ENCODE results near the gene PFN4. TPM values are rescaled to one million over a fixed set of nuclear protein-coding genes. Genes with fewer than 3 reads are reported as not detected.
"Not testable (repeated sequence)": the region's sequence is repeated elsewhere in the genome, so short reads cannot be mapped to it uniquely, and the experiment has no call there.

Gene PFN4, protein sequence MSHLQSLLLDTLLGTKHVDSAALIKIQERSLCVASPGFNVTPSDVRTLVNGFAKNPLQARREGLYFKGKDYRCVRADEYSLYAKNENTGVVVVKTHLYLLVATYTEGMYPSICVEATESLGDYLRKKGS
- total RNA-seq: not detected

DNA sequence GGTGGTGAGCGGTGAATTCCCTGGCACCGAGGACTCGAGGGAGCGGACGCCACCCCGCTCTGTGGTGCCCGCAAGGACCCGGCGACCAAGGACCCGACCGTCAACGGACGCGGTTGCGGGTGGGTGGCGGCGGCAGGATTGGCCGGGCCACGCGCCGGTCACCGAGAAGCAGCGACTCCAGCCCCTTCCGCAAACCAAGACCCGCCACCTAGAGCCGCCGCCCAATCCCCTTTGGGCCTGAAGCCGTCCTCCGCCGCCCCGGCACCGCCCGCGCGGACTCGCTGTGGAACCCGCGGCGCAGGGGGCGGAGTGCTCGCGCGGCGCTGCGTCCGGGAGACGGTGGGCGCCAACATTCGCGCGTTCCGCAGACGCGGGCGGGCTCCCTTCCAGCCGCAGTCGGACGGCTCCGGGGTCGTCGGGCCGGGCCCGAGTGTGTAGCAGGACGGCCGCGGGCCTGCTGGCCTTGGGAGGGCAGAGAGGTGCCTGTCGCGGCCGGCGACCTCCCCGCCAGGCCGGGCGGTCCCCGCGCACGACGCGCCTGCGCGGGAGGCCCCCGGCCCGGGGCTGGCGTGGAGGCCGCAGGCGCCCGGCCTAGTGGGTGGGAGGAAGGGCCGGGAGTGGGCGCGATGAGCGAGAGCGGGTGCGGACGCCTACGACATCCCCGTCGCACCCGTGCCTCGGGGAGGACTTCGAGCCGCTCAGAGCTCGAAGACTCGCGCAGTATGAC lies at the start of gene PFN4, which contains the start of gene FAM228B:
TSS of gene PFN4 (minus strand) at position 140 of the 727 bp plus-strand sequence. CDS start 799 bp downstream, outside the sequence.
TSS of gene FAM228B (plus strand) at position 275 of the 727 bp plus-strand sequence. CDS start 893 bp downstream, outside the sequence.
- peak within 1 kb of the TSS; percentile 75 for H3K27ac Mint-ChIP-seq
- ATAC-seq: peak; percentile 95
- peak within 1 kb of the TSS; percentile 77 for H3K4me3 Mint-ChIP-seq

DNA sequence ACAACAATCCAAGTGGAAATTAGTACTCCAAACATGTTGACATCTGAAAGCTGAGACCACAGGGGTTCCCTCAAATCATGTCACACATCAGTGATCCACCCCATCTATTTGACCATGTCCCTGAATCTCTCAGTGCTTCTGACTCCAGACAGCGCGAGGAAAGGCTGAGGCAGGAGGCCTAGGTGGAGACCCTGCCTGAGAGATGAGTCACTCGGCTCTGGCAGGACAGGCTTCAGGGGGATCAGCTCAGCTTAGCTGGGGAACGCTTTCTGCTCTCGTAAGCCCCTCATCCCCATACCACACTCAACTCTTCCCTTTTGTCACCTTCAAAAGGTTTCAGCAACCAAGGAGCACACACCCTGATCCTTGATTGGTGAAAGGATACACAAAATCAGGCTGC lies 45.9 kb upstream of the PFN4 start:
- Mint-ChIP-seq H3K4me3 (no peak overlapping the region), H3K4me1 (peaks cover 1% of the 10 kb centered on the region), H3K27me3 (peaks cover 8% of the 10 kb centered on the region), H3K27ac (no peak overlapping the region), H3K9me3 (ENCODE audit: low read depth) (no peaks in the 10 kb centered on the region), H3K36me3 (peaks cover 1% of the 10 kb centered on the region)
- CTCF ChIA-PET: no interaction called here
- ATAC-seq (no peak), DNase-seq (no peak)

More for the DNA sequence above, at the start of gene PFN4, which contains the start of gene FAM228B:
- no peaks in the 10 kb centered on the region for H3K27me3 Mint-ChIP-seq
- H3K36me3 Mint-ChIP-seq: peaks cover 5% of the 10 kb centered on the region
- DNase-seq: peak; percentile 82
- H3K9me3 Mint-ChIP-seq (ENCODE audit: low read depth): no peaks in the 10 kb centered on the region
- peaks cover 28% of the 10 kb centered on the region for H3K4me1 Mint-ChIP-seq
- CTCF ChIA-PET: interaction anchor here (0.6 to 2.6 kb wide), 6 partner anchors 39 to 270 kb away, joined by 3 to 15 read pairs (median 5); partner anchors contain the start of genes ATAD2B, ITSN2 and TP53I3

DNA sequence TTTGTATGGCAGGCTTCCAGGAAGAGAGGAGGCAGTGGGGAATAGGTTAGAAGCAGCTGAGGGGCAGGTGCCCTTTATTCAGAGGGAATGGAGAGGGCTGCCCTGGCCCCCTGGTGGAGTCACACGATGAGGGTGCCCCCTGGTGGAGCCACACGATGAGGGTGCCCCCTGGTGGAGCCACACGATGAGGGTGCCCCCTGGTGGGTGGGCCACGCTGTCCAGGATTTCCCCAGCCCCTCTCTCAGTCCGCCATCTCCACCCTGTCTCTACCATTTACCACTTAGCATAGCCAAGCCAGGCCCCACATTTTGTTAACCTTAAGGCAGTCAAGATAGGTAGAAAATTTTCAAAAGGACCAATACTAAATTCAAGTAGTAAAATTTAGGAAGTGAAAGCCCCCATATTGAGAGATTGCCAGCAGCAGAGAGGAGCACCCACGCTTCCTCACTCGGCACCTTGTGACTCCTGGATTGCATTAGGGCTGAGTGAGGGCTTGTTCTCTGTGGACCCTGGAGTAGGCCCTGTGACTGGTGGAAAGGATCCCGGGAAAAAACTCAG lies 41.4 kb upstream of the PFN4 start:
- no peaks in the 10 kb centered on the region for H3K36me3 Mint-ChIP-seq
- ATAC-seq (peak; percentile 84), DNase-seq (peak; percentile 59)
- no peak overlapping the region for H3K4me3 Mint-ChIP-seq
- H3K27ac Mint-ChIP-seq: no peak overlapping the region
- H3K9me3 Mint-ChIP-seq (ENCODE audit: low read depth): no peaks in the 10 kb centered on the region
- H3K27me3 Mint-ChIP-seq: peaks cover 3% of the 10 kb centered on the region
- CTCF ChIA-PET: interaction anchor here (0.6 to 2.6 kb wide), 6 partner anchors 9 to 592 kb away, joined by 3 to 11 read pairs (median 4); partner anchors contain the start of gene ATAD2B
- H3K4me1 Mint-ChIP-seq: no peaks in the 10 kb centered on the region

DNA sequence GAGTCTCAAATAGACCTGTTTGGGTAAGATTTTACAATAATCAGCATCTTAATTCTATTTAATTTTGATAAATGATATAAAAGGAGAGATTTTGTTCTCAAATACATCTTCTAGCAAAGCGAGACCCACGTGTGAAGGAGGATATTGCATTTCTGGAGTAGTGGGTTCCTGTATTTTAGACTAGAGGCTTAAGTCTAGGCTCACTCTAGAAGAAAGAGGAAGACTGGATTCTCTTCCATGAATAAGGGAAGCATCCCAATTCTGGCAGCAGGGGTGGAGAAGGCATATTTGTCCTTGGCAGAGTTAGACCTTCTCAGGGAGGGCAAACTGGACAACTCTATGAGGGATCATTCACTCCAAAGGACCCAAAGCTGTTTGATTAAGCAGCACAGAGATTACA lies 40.5 kb upstream of the PFN4 start:
- Mint-ChIP-seq H3K4me3 (no peak overlapping the region), H3K27me3 (peaks cover 3% of the 10 kb centered on the region), H3K9me3 (ENCODE audit: low read depth) (no peaks in the 10 kb centered on the region), H3K4me1 (no peaks in the 10 kb centered on the region), H3K27ac (no peak overlapping the region), H3K36me3 (no peaks in the 10 kb centered on the region)
- CTCF ChIA-PET: interaction anchor here (0.6 to 2.6 kb wide), 7 partner anchors 10 to 592 kb away, joined by 3 to 11 read pairs (median 3); partner anchors contain the start of gene ATAD2B
- no peak for ATAC-seq
- no peak for DNase-seq

DNA sequence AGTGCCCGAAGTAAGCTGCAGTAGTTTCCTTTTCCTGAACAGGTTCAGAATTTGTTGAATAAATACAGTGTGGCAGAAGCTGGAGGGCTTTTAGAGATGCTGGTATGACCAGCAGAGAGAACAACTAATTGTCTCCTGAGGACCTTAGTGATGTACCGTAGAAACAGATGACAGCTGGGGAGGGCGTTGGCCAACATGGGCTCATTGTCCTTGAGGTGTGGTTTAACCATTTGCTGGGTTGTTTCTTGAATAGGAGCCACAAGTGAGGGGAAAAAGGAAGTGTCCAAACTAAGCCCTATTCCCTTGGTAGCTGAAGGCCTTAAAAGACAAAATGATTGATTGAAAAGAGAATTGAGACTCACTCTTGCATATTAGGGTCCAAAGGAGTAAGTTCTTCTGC lies 40.1 kb upstream of the PFN4 start:
- no peaks in the 10 kb centered on the region for H3K36me3 Mint-ChIP-seq
- H3K4me1 Mint-ChIP-seq: no peaks in the 10 kb centered on the region
- no peak overlapping the region for H3K27ac Mint-ChIP-seq
- ATAC-seq (no peak), DNase-seq (no peak)
- CTCF ChIA-PET: interaction anchor here (1.4 to 2.6 kb wide), 3 partner anchors 218 to 339 kb away, joined by 3 to 11 read pairs (median 7); partner anchors contain the start of gene ATAD2B
- no peak overlapping the region for H3K4me3 Mint-ChIP-seq
- no peaks in the 10 kb centered on the region for H3K9me3 Mint-ChIP-seq (ENCODE audit: low read depth)
- H3K27me3 Mint-ChIP-seq: peaks cover 3% of the 10 kb centered on the region

DNA sequence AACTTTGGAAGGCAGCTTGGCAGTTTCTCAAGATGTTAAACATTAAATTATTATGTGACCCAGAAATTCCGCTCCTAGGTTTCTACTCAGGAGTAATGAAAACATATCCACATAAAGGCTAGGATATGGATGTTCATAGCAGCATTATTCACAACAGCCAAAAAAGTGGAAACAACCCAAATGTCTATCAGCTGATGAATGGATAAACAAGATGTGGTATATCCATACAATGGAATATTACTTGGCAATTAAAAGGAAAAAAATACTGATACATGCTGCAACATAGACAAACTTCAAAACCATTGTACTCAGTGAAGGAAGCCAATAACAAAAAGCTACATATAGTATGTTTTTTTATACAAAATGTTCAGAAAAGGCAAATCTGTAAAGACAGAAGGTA lies 39.4 kb upstream of the PFN4 start:
- no peaks in the 10 kb centered on the region for H3K4me1 Mint-ChIP-seq
- H3K27me3 Mint-ChIP-seq: peaks cover 3% of the 10 kb centered on the region
- H3K36me3 Mint-ChIP-seq: no peaks in the 10 kb centered on the region
- H3K27ac Mint-ChIP-seq: no peak overlapping the region
- DNase-seq: no peak
- no peak for ATAC-seq
- H3K9me3 Mint-ChIP-seq (ENCODE audit: low read depth): no peaks in the 10 kb centered on the region
- CTCF ChIA-PET: interaction anchor here (1.4 to 2.6 kb wide), 5 partner anchors 23 to 338 kb away, joined by 3 to 11 read pairs (median 4); partner anchors contain the start of genes ATAD2B and TP53I3
- H3K4me3 Mint-ChIP-seq: no peak overlapping the region

DNA sequence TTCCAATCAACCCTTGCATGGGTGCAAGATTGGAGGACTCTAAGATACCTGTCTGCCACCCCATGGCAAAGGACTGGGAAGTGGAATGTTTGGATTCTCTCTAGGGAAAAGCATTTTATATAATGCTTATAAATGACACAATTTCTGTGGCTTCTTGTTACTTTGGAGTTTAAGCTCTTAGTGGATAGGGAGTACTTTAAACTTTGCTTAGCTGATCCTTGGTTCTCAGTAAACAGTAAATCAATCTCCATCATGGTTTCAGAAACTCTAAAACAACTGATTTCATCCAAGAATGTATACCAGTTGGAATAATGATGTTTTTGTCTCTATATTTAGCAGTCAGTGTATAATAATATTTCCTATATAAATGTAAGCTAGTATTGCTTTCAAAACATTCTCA lies 37.6 kb upstream of the PFN4 start:
- peaks cover 3% of the 10 kb centered on the region for H3K27me3 Mint-ChIP-seq
- no peak overlapping the region for H3K4me3 Mint-ChIP-seq
- no peaks in the 10 kb centered on the region for H3K9me3 Mint-ChIP-seq (ENCODE audit: low read depth)
- no peaks in the 10 kb centered on the region for H3K36me3 Mint-ChIP-seq
- CTCF ChIA-PET: interaction anchor here (1.3 kb wide), 2 partner anchors 77 to 336 kb away, joined by 3 to 5 read pairs; no protein-coding TSS in a partner anchor
- DNase-seq (no peak), ATAC-seq (no peak)
- H3K27ac Mint-ChIP-seq: no peak overlapping the region
- no peaks in the 10 kb centered on the region for H3K4me1 Mint-ChIP-seq

DNA sequence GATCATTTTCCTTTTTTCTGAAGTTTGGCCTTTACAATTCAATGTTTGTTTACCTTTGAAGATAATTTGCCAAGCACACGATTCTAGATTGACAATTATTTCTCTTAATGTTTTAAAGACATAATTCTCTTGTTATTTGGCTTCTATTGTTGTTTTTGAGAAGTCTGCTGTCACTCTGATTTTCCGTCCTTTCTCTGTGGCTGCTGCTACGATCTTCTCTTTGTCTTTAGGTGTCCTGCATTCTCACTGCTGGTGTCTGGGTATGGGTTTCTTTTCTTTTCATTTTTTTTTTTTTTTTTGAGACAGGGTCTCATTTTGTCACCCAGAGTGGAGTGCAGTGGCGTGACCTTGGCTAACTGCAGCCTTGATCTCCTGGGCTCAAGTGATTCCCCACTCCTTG lies 36.6 kb upstream of the PFN4 start:
- no peak for ATAC-seq
- H3K27ac Mint-ChIP-seq: no peak overlapping the region
- DNase-seq: no peak
- no peak overlapping the region for H3K4me3 Mint-ChIP-seq
- no peaks in the 10 kb centered on the region for H3K4me1 Mint-ChIP-seq
- peaks cover 3% of the 10 kb centered on the region for H3K27me3 Mint-ChIP-seq
- no peaks in the 10 kb centered on the region for H3K9me3 Mint-ChIP-seq (ENCODE audit: low read depth)
- CTCF ChIA-PET: interaction anchor here (0.5 kb wide), 1 partner anchor 288 kb away, joined by 3 read pairs; no protein-coding TSS in a partner anchor
- no peaks in the 10 kb centered on the region for H3K36me3 Mint-ChIP-seq

DNA sequence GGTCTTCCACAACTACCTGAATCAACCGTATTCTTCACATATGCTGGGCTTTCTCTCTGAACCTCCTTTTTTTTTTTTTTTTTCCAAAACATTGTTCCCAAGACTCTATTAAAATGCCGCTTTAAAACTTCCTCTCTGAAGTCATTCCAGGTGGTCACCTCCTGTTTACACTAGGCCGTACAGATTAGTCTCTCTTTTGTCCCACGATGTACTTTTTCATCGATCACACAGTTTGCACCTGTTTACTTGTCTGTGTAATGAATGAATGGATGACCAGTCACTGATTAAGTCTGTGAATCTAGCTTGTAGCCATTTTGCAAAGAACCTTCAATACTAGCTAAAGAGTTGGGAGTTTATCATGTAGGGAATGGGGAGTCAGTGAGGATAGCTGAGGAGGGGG lies 35.0 kb upstream of the PFN4 start:
- no peak overlapping the region for H3K27ac Mint-ChIP-seq
- no peaks in the 10 kb centered on the region for H3K4me1 Mint-ChIP-seq
- no peak for ATAC-seq
- no peak for DNase-seq
- no peaks in the 10 kb centered on the region for H3K36me3 Mint-ChIP-seq
- no peak overlapping the region for H3K4me3 Mint-ChIP-seq
- peaks cover 3% of the 10 kb centered on the region for H3K27me3 Mint-ChIP-seq
- no peaks in the 10 kb centered on the region for H3K9me3 Mint-ChIP-seq (ENCODE audit: low read depth)
- CTCF ChIA-PET: interaction anchor here (0.6 to 0.9 kb wide), 2 partner anchors 21 to 22 kb away, joined by 3 read pairs; no protein-coding TSS in a partner anchor

DNA sequence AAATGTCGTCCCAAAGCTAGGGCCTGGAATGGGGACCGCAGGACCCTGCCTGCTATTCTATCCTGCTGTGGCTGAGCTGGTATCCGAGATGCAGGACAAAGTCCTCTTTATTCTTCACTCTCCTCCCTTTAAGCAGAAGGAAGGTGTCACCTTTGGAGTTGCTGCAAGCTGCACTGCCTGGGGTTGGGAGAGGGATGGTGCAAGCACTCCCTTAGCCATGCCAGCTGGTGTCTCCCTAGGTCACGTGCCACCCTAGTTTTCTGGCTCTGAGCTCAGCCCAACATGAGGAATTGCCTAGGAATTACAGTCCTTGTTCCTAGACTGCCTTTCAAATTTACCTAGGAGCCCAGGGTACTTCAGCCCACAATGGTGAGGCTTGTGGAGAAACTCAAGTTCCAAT lies 30.3 kb upstream of the PFN4 start:
- Mint-ChIP-seq H3K9me3 (ENCODE audit: low read depth) (peaks cover 6% of the 10 kb centered on the region), H3K27me3 (no peaks in the 10 kb centered on the region), H3K27ac (no peak overlapping the region), H3K4me3 (no peak overlapping the region), H3K4me1 (no peaks in the 10 kb centered on the region), H3K36me3 (no peaks in the 10 kb centered on the region)
- DNase-seq: no peak
- CTCF ChIA-PET: no interaction called here
- no peak for ATAC-seq

DNA sequence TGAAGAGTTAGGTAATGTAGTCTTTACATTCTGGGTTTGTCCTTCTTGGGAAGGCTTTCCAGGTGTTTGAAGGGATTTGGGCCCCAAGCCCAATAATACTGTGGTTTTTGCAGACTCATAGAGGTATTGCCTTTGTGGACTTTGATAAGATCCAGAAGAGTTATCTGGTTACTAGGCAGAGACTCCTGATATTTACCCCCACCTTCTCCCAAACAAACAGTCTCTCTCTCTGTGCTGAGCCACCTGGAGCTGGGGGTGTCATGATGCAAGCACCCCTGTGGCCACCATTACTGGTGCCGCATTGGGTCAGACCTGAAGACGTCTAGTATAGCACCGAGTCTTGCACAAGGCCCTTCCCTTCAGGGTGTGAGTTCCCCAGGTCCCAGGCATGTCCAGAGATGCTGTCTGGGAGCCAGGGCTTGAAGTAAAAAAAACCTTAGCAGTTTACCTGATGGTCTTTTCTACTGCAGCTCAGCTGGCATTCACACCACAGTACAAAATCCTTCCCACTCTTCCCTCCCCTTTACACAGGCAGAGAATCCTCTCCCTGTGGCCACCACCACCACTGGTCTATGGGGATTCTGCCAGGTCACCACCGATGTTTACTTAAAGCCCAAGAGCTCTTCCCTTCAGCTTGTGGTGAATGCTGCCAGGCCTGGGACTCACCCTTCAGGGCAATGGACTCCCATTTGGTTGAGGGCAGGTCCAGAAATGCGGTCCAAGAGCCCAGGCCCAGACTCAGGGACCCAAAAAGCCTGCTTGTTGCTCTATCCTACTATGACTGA lies 29.5 kb upstream of the PFN4 start:
- CTCF ChIA-PET: no interaction called here
- H3K4me1 Mint-ChIP-seq: no peaks in the 10 kb centered on the region
- no peaks in the 10 kb centered on the region for H3K36me3 Mint-ChIP-seq
- DNase-seq: no peak
- ATAC-seq: no peak
- H3K27ac Mint-ChIP-seq: no peak overlapping the region
- H3K27me3 Mint-ChIP-seq: no peaks in the 10 kb centered on the region
- H3K9me3 Mint-ChIP-seq (ENCODE audit: low read depth): peaks cover 6% of the 10 kb centered on the region
- H3K4me3 Mint-ChIP-seq: no peak overlapping the region

DNA sequence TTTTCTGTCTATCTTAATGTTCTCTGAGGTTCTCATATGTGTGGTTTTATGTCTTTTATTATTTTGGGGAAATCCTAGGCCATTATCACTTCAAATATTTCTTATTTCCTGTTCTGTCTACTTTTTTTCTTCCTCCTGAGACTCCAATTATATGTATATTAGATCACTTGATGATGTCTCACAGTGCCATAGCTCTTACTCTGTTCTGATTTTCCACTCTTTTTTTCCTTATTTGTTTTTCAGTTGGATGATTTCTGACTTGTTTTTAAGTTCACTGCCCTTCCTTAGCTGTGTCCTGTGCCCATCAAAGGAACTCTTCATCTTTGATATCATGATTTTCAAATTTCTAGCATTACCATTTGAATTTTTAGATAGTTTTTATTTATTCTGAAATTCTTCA lies 24.2 kb upstream of the PFN4 start:
- CTCF ChIA-PET: no interaction called here
- DNase-seq (no peak), ATAC-seq (no peak)
- Mint-ChIP-seq H3K9me3 (ENCODE audit: low read depth) (peaks cover 11% of the 10 kb centered on the region), H3K36me3 (peaks cover 9% of the 10 kb centered on the region), H3K27me3 (no peaks in the 10 kb centered on the region), H3K27ac (no peak overlapping the region), H3K4me1 (no peaks in the 10 kb centered on the region), H3K4me3 (no peak overlapping the region)

DNA sequence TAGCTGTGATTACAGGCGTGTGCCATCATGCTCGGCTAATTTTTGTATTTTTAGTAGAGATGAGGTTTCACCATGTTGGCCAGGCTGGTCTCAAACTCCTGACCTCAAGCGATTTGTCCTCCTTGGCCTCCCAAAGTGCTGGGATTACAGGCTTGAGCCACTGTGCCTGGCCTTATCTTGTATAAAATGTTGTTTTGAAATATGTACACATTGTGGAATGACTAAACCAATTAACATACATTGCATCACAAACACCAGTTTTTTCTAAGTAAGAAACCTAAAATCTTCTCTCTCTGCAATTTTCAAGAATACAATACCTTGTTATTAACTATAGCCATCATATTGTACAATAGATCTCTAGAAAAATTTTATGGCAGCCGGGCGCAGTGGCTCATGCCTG lies 17.2 kb upstream of the PFN4 start:
- ATAC-seq; DNase-seq; H3K36me3 Mint-ChIP-seq; H3K4me3 Mint-ChIP-seq; CTCF ChIA-PET; H3K4me1 Mint-ChIP-seq; H3K9me3 Mint-ChIP-seq (ENCODE audit: low read depth); H3K27ac Mint-ChIP-seq; H3K27me3 Mint-ChIP-seq: not testable (repeated sequence)
